Right hindlimb (tissue), 1 donor: ENCODE results near the gene TSPYL6.
A peak's percentile ranks its signal among the peaks of the same experiment; 100 is the strongest.

Experiments used
- DNase-seq: peaks from one replicate; pipeline ENCODE4 v3.0.0-alpha.2; 2018

Gene TSPYL6

GRCh38 chr2:54255230-54256090 lies 569 bp downstream of the TSPYL6 start:
- DNase-seq: no peak

GRCh38 chr2:54254180-54254579 lies 1.8 kb downstream of the TSPYL6 start:
- no peak for DNase-seq

GRCh38 chr2:54249629-54250028 lies 6.4 kb downstream of the TSPYL6 start:
- DNase-seq: no peak

GRCh38 chr2:54247115-54247514 lies 8.9 kb downstream of the TSPYL6 start:
- no peak for DNase-seq

GRCh38 chr2:54240515-54241469 lies 15.2 kb downstream of the TSPYL6 start:
- DNase-seq: no peak

GRCh38 chr2:54239427-54239826 lies 16.6 kb downstream of the TSPYL6 start:
- no peak for DNase-seq

- no peak for DNase-seq
Measured at GRCh38 chr2:54237428-54237827, 18.6 kb downstream of the TSPYL6 start.

GRCh38 chr2:54233832-54234649 lies 22.0 kb downstream of the TSPYL6 start:
- DNase-seq: no peak

- DNase-seq: peak; percentile 23
Measured at GRCh38 chr2:54228945-54229344, 27.1 kb downstream of the TSPYL6 start.

- DNase-seq: no peak
Measured at GRCh38 chr2:54227798-54228197, 28.2 kb downstream of the TSPYL6 start.

GRCh38 chr2:54226260-54226659 lies 29.8 kb downstream of the TSPYL6 start:
- DNase-seq: no peak

- DNase-seq: no peak
Measured at GRCh38 chr2:54224997-54225396, 31.0 kb downstream of the TSPYL6 start.

- no peak for DNase-seq
Measured at GRCh38 chr2:54213082-54213481, 42.9 kb downstream of the TSPYL6 start.

GRCh38 chr2:54212456-54212855 lies 43.6 kb downstream of the TSPYL6 start:
- no peak for DNase-seq

GRCh38 chr2:54209379-54209778 lies 46.6 kb downstream of the TSPYL6 start:
- no peak for DNase-seq

GRCh38 chr2:54208364-54209240 lies 47.4 kb downstream of the TSPYL6 start:
- no peak for DNase-seq

GRCh38 chr2:54207666-54208195 lies 48.3 kb downstream of the TSPYL6 start:
- DNase-seq: no peak

- no peak for DNase-seq
Measured at GRCh38 chr2:54206596-54206995, 49.4 kb downstream of the TSPYL6 start.

- DNase-seq: no peak
Measured at GRCh38 chr2:54204476-54204875, 51.6 kb downstream of the TSPYL6 start.
